HG03064 (cell line): ENCODE measurements around the gene BANF2.
"Not testable (repeated sequence)": the region's sequence is repeated elsewhere in the genome, so short reads cannot be mapped to it uniquely, and the experiment has no call there.

Source experiments
- ATAC-seq: cut with Tn5 transposase; IDR thresholded peaks from one replicate; pipeline ENCODE4 v1.9.1; 2021; ENCODE audit warnings: low read depth; ENCODE audit not compliant: unreplicated experiment

The BANF2 gene

GRCh38 chr20:17682103-17682888 lies 17.5 kb upstream of the BANF2 start, which contains the start of gene RRBP1:
RRBP1 (minus strand) TSS chr20:17682242; CDS start chr20:17660507, 21,735 bp downstream.
- ATAC-seq = peak; percentile 76

- no peak for ATAC-seq
Measured at GRCh38 chr20:17682889-17683198, 16.9 kb upstream of the BANF2 start.

- ATAC-seq = no peak
Measured at GRCh38 chr20:17683218-17684076, 16.3 kb upstream of the BANF2 start.

- no peak for ATAC-seq
Measured at GRCh38 chr20:17684077-17684888, 15.5 kb upstream of the BANF2 start.

GRCh38 chr20:17685168-17685567 lies 14.6 kb upstream of the BANF2 start:
- ATAC-seq = no peak

- no peak for ATAC-seq
Measured at GRCh38 chr20:17687800-17688199, 12.0 kb upstream of the BANF2 start.

GRCh38 chr20:17688965-17689364 lies 10.8 kb upstream of the BANF2 start:
- ATAC-seq = no peak

GRCh38 chr20:17690144-17690543 lies 9.6 kb upstream of the BANF2 start:
- no peak for ATAC-seq

- no peak for ATAC-seq
Measured at GRCh38 chr20:17691758-17692157, 8.0 kb upstream of the BANF2 start.

GRCh38 chr20:17693444-17694001 lies 6.2 kb upstream of the BANF2 start:
- no peak for ATAC-seq

- no peak for ATAC-seq
Measured at GRCh38 chr20:17694767-17695166, 5.0 kb upstream of the BANF2 start.

GRCh38 chr20:17696287-17696686 lies 3.5 kb upstream of the BANF2 start:
- no peak for ATAC-seq

GRCh38 chr20:17697171-17697570 lies 2.6 kb upstream of the BANF2 start:
- ATAC-seq = no peak

- ATAC-seq = no peak
Measured at GRCh38 chr20:17698384-17698783, 1.4 kb upstream of the BANF2 start.

GRCh38 chr20:17700637-17701036 lies 871 bp downstream of the BANF2 start:
- no peak for ATAC-seq

- ATAC-seq = no peak
Measured at GRCh38 chr20:17701826-17702225, 2.1 kb downstream of the BANF2 start.

- ATAC-seq = no peak
Measured at GRCh38 chr20:17704589-17705317, 5.0 kb downstream of the BANF2 start.

GRCh38 chr20:17705916-17706315 lies 6.2 kb downstream of the BANF2 start:
- no peak for ATAC-seq

GRCh38 chr20:17706632-17707031 lies 6.9 kb downstream of the BANF2 start:
- no peak for ATAC-seq

- not testable (repeated sequence) for ATAC-seq
Measured at GRCh38 chr20:17707951-17708350, 8.2 kb downstream of the BANF2 start.
